NCI-H2171 treated with DMSO at 0.1 percent for 48 hours (cell line): Measurements from ENCODE around the gene MMP1.

ENCODE experiments used
- DNase-seq: peaks from one replicate; lab custom pipeline; 2025; lab: John Stamatoyannopoulos, UW

The MMP1 gene

GRCh38 chr11:102798012-102798746 lies at the start of gene MMP1:
Gene MMP1 (minus strand): TSS chr11:102798160. CDS start chr11:102798092, 68 bp downstream.
- no peak for DNase-seq

- DNase-seq = no peak
Observed at GRCh38 chr11:102846292-102846691, 48.3 kb upstream of the MMP1 start.

- DNase-seq = no peak
Observed at GRCh38 chr11:102843489-102843888, 45.5 kb upstream of the MMP1 start, which contains the start of gene MMP3. Gene MMP3 (minus strand): TSS chr11:102843609. CDS start chr11:102843546, 63 bp downstream.

- no peak for DNase-seq
Observed at GRCh38 chr11:102842930-102843329, 45.0 kb upstream of the MMP1 start.

- no peak for DNase-seq
Observed at GRCh38 chr11:102840018-102840417, 42.1 kb upstream of the MMP1 start.

GRCh38 chr11:102837646-102838045 lies 39.7 kb upstream of the MMP1 start:
- DNase-seq = no peak

GRCh38 chr11:102837156-102837555 lies 39.2 kb upstream of the MMP1 start:
- no peak for DNase-seq

DNA sequence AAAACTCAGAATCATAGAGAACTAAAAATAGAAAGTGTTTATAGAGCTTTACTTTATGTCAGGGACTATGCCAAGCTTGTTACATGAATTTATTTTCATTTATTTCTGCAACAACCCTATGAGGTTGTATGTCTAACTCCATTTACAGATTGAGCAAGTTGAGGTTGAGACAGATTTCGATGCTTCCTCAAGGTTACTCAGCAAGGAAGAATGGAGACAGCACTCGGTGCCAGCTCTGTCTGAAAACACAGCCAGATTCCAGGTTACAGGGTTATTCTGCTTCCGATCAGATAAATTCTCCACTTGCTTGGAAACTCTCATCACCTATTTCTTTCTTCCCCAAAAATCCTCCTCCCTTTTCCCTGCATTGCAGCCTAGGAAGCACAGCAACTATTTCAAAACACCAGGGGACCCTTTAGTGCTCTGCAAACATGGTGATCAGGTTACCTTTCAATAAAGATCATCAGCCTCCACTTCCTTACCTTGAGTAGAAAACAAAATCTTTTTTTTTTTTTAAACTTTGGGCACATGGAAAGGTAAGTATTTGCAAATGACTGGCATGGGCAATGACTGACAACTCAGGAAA lies 38.4 kb upstream of the MMP1 start:
- DNase-seq = no peak

- no peak for DNase-seq
Observed at GRCh38 chr11:102833731-102834130, 35.8 kb upstream of the MMP1 start.

DNA sequence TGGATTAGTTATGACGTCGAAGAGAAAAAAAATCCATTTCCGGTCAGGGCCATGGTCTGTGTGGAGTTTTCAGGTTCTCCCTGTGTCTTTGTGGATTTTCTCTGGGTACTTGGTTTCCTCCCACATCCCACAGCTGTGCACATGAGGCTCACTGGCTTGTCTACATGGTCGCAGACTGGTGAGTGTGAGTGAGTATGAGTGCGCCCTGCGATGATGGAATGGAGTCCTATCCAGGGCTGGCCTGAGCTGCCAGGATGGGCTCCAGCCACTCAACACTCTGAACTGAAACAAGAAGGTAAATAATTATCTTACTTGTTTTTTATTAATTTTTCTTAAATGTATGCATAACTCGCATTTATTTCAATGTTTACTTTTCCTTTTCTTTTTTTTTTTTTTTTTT lies 34.7 kb upstream of the MMP1 start:
- no peak for DNase-seq

DNA sequence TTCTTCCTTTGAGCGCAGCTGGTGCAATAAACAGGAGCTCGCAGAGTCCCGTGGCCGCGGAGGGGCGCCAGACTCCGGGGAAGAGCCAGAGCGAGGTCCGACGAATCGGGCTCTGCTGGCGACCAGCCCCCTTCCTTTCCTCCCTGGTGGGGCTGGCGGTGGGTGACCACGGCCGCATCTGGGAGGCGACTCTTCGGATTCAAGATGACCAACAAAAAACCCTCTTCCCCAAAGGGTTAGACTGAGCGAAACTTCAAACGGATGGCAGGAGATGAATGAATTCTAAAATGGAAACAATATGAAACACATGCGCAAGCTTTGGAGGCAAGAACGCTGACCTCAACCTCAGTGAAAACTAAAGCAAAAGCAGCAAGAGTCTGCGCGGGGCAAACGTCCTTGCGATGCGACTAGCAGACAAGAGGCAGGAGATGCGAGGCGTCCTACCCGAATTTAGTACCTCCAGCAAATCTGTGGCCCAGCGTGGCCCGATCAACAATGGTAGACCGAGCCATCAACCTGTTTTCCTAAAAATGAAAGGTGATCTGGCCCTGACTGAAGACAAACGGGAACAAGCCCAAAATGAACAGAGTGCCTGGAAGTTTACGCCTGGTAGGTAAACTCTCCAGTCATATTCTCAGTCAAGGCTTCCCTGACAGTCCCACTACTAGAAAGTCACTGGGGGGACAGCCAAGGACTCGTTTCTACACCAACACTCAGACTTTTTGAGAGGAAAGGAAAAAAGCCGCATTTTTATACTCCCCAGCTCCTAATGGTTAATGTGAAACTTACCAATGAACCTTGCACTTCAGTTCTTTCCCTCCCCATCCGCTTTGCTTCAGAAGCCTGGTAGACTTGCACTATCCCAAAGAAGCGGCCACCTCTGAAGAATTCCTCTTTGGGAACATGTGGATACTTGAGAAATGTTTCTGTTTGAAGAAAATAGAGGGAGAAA lies 33.8 kb upstream of the MMP1 start:
- no peak for DNase-seq

DNA sequence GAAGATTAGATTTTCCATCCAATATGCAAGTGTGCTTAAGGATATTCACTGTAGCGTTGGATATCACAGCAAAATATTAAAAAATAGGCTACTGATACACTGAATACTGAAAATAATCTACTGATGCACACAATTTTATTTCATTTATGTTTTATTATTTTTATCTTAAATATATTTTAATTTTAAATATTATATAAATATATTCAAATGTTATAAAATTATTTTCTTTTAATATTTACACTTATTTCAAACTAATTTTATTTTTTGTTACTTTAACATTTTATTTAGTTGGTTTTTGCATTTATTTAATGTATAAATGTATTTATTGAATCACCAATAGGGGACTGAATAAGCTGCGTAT lies 33.1 kb upstream of the MMP1 start:
- DNase-seq = no peak

DNA sequence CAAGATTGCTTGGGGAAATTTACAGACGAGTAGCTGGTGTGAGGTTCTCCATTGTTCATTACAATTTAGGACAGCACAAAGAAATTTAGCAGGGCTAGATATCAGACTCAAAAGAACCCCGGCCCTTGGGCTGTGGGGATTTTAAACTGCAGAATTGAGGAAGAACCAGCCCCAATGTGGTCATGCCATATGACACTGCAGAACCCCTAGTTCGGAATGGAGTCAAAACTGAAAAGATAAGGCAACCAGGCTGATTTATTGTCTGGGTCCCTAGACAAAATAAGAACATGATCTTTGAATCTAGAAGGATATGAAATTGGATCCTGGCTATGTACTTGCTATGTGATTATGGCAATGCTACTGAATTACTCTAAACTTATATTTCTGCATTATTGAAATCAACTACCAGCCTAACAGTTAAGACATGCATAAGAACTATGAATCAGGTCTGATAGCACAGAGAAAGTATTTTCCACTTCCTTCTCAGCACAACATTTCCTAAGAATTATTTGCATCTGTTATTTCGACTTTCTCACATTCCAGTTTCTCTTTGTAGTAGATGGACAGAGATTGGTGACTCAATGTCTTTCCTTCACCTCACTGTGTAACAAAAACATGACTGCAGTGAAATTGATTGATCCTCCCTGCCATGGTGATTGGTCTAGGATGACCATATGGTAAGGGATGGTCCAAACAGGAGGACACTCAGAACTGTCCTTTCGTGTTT lies 32.2 kb upstream of the MMP1 start:
- DNase-seq = no peak

GRCh38 chr11:102829316-102830000 lies 31.5 kb upstream of the MMP1 start:
- DNase-seq = no peak

GRCh38 chr11:102824556-102824955 lies 26.6 kb upstream of the MMP1 start:
- no peak for DNase-seq

DNA sequence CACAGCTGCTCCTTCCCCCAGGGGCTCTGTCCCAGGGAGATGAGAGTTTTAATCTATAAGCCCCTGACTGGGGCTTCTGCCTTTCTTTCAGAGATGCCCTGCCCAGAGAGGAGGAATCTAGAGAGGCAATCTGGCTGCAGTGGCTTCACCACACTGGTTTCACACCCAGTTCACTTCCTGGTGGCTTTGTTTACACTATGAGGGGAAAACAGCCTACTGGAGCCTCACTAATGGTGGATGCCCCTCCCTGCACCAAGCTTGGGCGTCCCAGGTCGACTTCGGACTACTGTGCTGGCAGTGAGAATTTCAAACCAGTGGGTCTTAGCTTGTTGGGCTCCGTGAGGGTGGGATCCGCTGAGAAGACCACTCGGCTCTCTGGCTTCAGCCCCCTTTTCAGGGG lies 21.5 kb upstream of the MMP1 start:
- DNase-seq = no peak

- DNase-seq = no peak
Observed at GRCh38 chr11:102813484-102813883, 15.5 kb upstream of the MMP1 start.

GRCh38 chr11:102812188-102812587 lies 14.2 kb upstream of the MMP1 start:
- DNase-seq = no peak

DNA sequence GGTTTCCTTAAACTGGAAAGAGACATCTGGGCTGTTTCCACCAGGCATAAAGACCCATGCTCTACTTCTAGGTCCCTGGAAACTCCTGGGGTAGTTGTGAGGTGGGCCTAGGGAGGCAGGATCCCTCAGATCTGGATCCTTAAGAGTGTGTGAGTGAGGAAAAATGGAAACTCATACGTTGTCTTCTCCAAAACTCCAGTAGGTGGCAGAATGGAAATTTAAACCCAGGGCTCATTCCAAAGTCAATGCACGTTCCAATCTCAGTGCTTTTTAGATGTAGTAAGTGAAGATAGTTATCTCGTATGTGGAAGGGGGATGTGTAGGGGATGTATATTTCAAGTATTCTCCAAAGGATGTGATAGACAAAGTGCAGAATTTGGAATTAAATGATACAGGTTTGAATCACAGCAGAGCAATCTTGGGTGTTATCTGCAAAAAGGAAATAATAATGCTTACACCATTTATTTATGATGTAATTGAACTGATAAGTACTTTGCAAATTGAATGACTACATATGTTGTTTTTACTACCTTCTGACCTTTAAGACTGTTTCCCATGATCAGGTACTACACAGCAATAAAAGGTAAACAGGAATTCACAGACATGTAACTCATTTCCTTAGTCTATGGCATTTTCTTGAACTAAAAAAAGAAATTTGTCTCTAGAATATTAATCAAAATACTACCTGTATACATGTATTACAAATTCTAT lies 13.1 kb upstream of the MMP1 start:
- no peak for DNase-seq

- DNase-seq = no peak
Observed at GRCh38 chr11:102809971-102810370, 12.0 kb upstream of the MMP1 start.

DNA sequence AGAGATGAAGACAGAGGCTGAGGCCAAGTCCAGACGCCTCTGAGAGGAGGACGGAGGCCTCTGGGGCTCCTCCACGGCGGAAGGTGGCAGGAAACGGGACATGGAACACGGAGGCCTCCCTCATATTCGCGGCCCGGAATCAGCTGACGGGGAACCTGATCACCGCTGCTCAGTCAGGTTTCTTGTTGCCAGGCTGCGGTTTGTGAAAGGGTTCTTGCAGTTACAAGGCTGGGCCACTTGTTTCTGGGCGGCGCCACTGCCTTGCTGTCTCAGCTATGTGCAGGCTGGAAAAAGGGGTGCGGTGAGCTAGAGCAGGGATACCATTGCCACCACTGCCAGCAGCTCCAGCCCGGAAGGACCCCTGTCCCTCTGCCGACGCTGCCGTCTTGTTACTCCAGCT lies 10.0 kb upstream of the MMP1 start:
- no peak for DNase-seq
